H9 (cell line): ENCODE data around the gene DPP3. TPM values are rescaled to one million over a fixed set of nuclear protein-coding genes. Genes with fewer than 3 reads are reported as not detected.
A peak's percentile ranks its signal among the peaks of the same experiment; 100 is the strongest.

Experiments
- DNase-seq: peaks from one replicate; pipeline ENCODE4 v3.0.0-alpha.2; 2017
- H2AFZ ChIP-seq: one replicate; pipeline ENCODE4 v1.6.1; 2013; ENCODE audit warnings: mild to moderate bottlenecking, low read length, control low read depth, moderate library complexity
- H2AK5ac ChIP-seq: 2 replicates; pipeline ENCODE4 v1.6.1; 2013; ENCODE audit warnings: low read length, control low read depth, mixed read lengths; ENCODE audit not compliant: insufficient read length
- H2BK120ac ChIP-seq: one replicate; pipeline ENCODE4 v1.6.1; 2013; ENCODE audit warnings: low read depth, mild to moderate bottlenecking, low read length, control low read depth, inconsistent platforms; ENCODE audit not compliant: poor library complexity, severe bottlenecking
- H2BK12ac ChIP-seq: 2 replicates; pipeline ENCODE4 v1.6.1; 2013; ENCODE audit warnings: low read length, control low read depth, mixed read lengths, low read depth; ENCODE audit not compliant: insufficient read length
- H2BK15ac ChIP-seq: 2 replicates; pipeline ENCODE4 v1.6.1; 2013; ENCODE audit warnings: low read depth, low read length, control low read depth
- H2BK20ac ChIP-seq: one replicate; pipeline ENCODE4 v1.6.1; 2013; ENCODE audit warnings: low read depth, mild to moderate bottlenecking, low read length, control low read depth, inconsistent platforms; ENCODE audit not compliant: poor library complexity, severe bottlenecking
- H2BK5ac ChIP-seq: 2 replicates; pipeline ENCODE4 v1.6.1; 2013; ENCODE audit warnings: low read length, control low read depth, mixed read lengths; ENCODE audit not compliant: insufficient read length
- H3K14ac ChIP-seq: 2 replicates; pipeline ENCODE4 v1.6.1; 2013; ENCODE audit warnings: low read length, control low read depth; ENCODE audit not compliant: insufficient read depth
- H3K18ac ChIP-seq: 2 replicates; pipeline ENCODE4 v1.6.1; 2013; ENCODE audit warnings: low read depth, mild to moderate bottlenecking, mixed read lengths, low read length, control low read depth; ENCODE audit not compliant: insufficient read length
- H3K23ac ChIP-seq: 2 replicates; pipeline ENCODE4 v1.6.1; 2013; ENCODE audit warnings: low read length, control low read depth, mixed read lengths, low read depth; ENCODE audit not compliant: insufficient read length
- H3K23me2 ChIP-seq: 2 replicates; pipeline ENCODE4 v1.6.1; 2013; ENCODE audit warnings: low read depth, mild to moderate bottlenecking, mixed read lengths, low read length, control low read depth; ENCODE audit not compliant: insufficient read length, poor library complexity, severe bottlenecking
- H3K27ac ChIP-seq: 2 replicates; pipeline ENCODE4 v1.5.1; 2013; ENCODE audit warnings: low read length, control low read depth, mixed read lengths, low read depth; ENCODE audit not compliant: insufficient read length
- H3K27me3 ChIP-seq: 2 replicates; pipeline ENCODE4 v1.6.1; 2013; ENCODE audit warnings: low read length, control low read depth, inconsistent platforms; ENCODE audit not compliant: insufficient read depth
- H3K4ac ChIP-seq: 2 replicates; pipeline ENCODE4 v1.6.1; 2013; ENCODE audit warnings: low read depth, mild to moderate bottlenecking, control low read depth, inconsistent platforms, low read length, moderate library complexity
- H3K4me1 ChIP-seq: 2 replicates; pipeline ENCODE4 v1.6.1; 2013; ENCODE audit warnings: low read length, control low read depth, inconsistent platforms; ENCODE audit not compliant: insufficient read depth
- H3K4me2 ChIP-seq: 2 replicates; pipeline ENCODE4 v1.6.1; 2013; ENCODE audit warnings: low read length, control low read depth, mixed read lengths; ENCODE audit not compliant: insufficient read length, insufficient read depth
- H3K56ac ChIP-seq: 2 replicates; pipeline ENCODE4 v1.6.1; 2013; ENCODE audit warnings: low read depth, mild to moderate bottlenecking, mixed read lengths, low read length, control low read depth; ENCODE audit not compliant: insufficient read length
- H3K79me1 ChIP-seq: 2 replicates; pipeline ENCODE4 v1.6.1; 2013; ENCODE audit warnings: low read depth, mild to moderate bottlenecking, moderate library complexity, low read length, control low read depth, inconsistent platforms; ENCODE audit not compliant: insufficient read depth, poor library complexity, severe bottlenecking
- H3K79me2 ChIP-seq: 2 replicates; pipeline ENCODE4 v1.6.1; 2013; ENCODE audit warnings: low read length, control low read depth, inconsistent platforms; ENCODE audit not compliant: insufficient read depth
- H3K9ac ChIP-seq: 2 replicates; pipeline ENCODE4 v1.6.1; 2013; ENCODE audit warnings: low read length, control low read depth, mixed read lengths; ENCODE audit not compliant: insufficient read length; ENCODE audit errors: extremely low read depth
- H3K9me3 ChIP-seq: one replicate; pipeline ENCODE4 v1.6.1; 2013; ENCODE audit warnings: low read depth, low read length, inconsistent platforms; ENCODE audit not compliant: control insufficient read depth
- H3T11ph ChIP-seq: one replicate; pipeline ENCODE4 v1.6.1; 2013; ENCODE audit warnings: mild to moderate bottlenecking, low read length, control low read depth, inconsistent platforms
- H4K20me1 ChIP-seq: one replicate; pipeline ENCODE4 v1.6.1; 2013; ENCODE audit not compliant: control insufficient read depth, insufficient read length, insufficient read depth
- H4K5ac ChIP-seq: 2 replicates; pipeline ENCODE4 v1.6.1; 2013; ENCODE audit warnings: low read depth, mild to moderate bottlenecking, mixed read lengths, low read length, control low read depth; ENCODE audit not compliant: insufficient read length
- H4K8ac ChIP-seq: replicated peaks from 2 replicates; pipeline ENCODE4 v1.6.1; 2013; ENCODE audit warnings: low read length, control low read depth, mixed read lengths, low read depth; ENCODE audit not compliant: insufficient read length
- H4K91ac ChIP-seq: 2 replicates; pipeline ENCODE4 v1.6.1; 2013; ENCODE audit warnings: low read depth, mild to moderate bottlenecking, moderate library complexity, mixed read lengths, low read length, control low read depth; ENCODE audit not compliant: insufficient read length
- H3K27ac Mint-ChIP-seq, 3 experiments: 2 replicates in 2 of 3; 3 replicates in 1 of 3; pipeline ENCODE4 v1.8.0; 2020 to 2021; ENCODE audit warnings: mixed read lengths in 3 of 3, mild to moderate bottlenecking in 1 of 3, moderate library complexity in 1 of 3
- H3K27me3 Mint-ChIP-seq: 2 replicates; pipeline ENCODE4 v1.8.0; 2021; ENCODE audit warnings: low read depth, mild to moderate bottlenecking, moderate library complexity, mixed read lengths
- H3K36me3 Mint-ChIP-seq, 3 experiments: 2 replicates in 2 of 3; 3 replicates in 1 of 3; pipeline ENCODE4 v1.8.0; 2020 to 2021; ENCODE audit warnings: low read depth in 3 of 3, mixed read lengths in 3 of 3; ENCODE audit not compliant: insufficient read depth in 1 of 3
- H3K4me1 Mint-ChIP-seq, 2 experiments: 2 replicates each; pipeline ENCODE4 v1.8.0; 2020; ENCODE audit warnings: mixed read lengths in 2 of 2
- H3K4me3 Mint-ChIP-seq, 2 experiments: 2 replicates in 1 of 2; 3 replicates in 1 of 2; pipeline ENCODE4 v1.8.0; 2020 to 2021; ENCODE audit warnings: mild to moderate bottlenecking in 2 of 2, mixed read lengths in 2 of 2, moderate library complexity in 1 of 2
- H3K9me3 Mint-ChIP-seq, 2 experiments: 2 replicates in 1 of 2; 3 replicates in 1 of 2; pipeline ENCODE4 v1.8.0; 2020; ENCODE audit warnings: mild to moderate bottlenecking in 2 of 2, mixed read lengths in 2 of 2, moderate library complexity in 1 of 2
- WGBS: extraction: QIAGEN DNeasy Blood & Tissue Kit; methylation state at CpG from one replicate; pipeline ENCODE4 v1.1.7; 2013; ENCODE audit warnings: missing lambda C conversion rate, low lambda C conversion rate, mixed read lengths; ENCODE audit not compliant: insufficient read length; ENCODE audit errors: extremely low coverage; 5-methylcytosine and 5-hydroxymethylcytosine counted together
- total RNA-seq: library from RNA; stranded (reverse); gene quantifications from 2 replicates; pipeline ENCODE4 v1.2.1, GENCODE V29; 2021
- TF ChIP-seq, protein P1 (sequence below): fragments of 200-600 bp; sonication (generic); conservative IDR thresholded peaks from 3 replicates; pipeline ENCODE4 v1.8.0; 2021; ENCODE audit warnings: antibody characterized with exemption, mild to moderate bottlenecking

Gene DPP3
- total RNA-seq, 1 experiment from 2014 or later, result 85.3 TPM

DNA sequence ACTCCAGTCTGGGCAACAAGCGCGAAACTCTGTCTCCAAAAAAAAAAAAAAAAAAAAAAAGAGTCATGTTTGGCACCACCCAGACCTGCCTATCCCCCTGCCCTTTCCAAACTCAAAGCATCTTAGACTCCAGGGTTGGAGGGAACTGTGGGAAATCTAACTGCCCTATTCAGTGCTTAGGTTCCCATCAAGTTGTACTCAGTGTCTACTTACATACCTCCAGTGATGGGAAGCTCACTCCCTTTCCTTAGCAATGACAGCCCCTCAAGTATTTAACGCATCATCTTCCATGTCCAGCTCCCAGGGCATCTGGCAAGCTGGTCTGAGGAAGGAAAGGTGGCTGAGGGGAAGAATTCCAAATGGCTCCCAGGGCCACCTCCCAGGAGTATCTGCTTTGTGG lies 69.5 kb downstream of the DPP3 start:
- Histone ChIP-seq H2BK120ac (no peak overlapping the region), H3K4me2 (no peak overlapping the region), H2BK15ac (no peak overlapping the region), H4K20me1 (no peaks in the 10 kb centered on the region), H2BK12ac (no peak overlapping the region), H3K27me3 (no peaks in the 10 kb centered on the region), H3K14ac (no peak overlapping the region), H2BK20ac (no peak overlapping the region), H4K8ac (no peak overlapping the region), H3K79me2 (no peaks in the 10 kb centered on the region), H3K79me1 (no peaks in the 10 kb centered on the region), H3K4ac (no peak overlapping the region), H3K23ac (no peak overlapping the region), H3T11ph (no peak overlapping the region), H4K91ac (no peak overlapping the region), H3K9me3 (no peaks in the 10 kb centered on the region), H3K18ac (no peak overlapping the region), H3K56ac (no peak overlapping the region), H3K4me1 (no peaks in the 10 kb centered on the region), H4K5ac (no peak overlapping the region), H3K27ac (no peak overlapping the region), H2BK5ac (no peak overlapping the region), H2AFZ (no peak overlapping the region), H3K23me2 (no peaks in the 10 kb centered on the region), H3K9ac (no peak overlapping the region), H2AK5ac (no peak overlapping the region)
- no CpG with 5 or more reads among the region's 3 CpGs for WGBS
- Mint-ChIP-seq H3K27me3 (no peaks in the 10 kb centered on the region; the same call in 1 of the 2 replicates), H3K36me3 (peaks cover 2 to 34% (median 24%) of the 10 kb centered on the region in 3 experiments; a peak in 5 of 7 replicates), H3K27ac (0 out of 7 replicates have a peak overlapping the region, but pooled peaks of 1 of the 3 experiments have one; percentile 90), H3K4me1 (peaks cover 24 to 25% of the 10 kb centered on the region in 2 experiments), H3K4me3 (no peak overlapping the region), H3K9me3 (no peaks in the 10 kb centered on the region; a peak in 1 of 5 replicates)
- DNase-seq, result no peak
- TF ChIP-seq, protein P1, sequence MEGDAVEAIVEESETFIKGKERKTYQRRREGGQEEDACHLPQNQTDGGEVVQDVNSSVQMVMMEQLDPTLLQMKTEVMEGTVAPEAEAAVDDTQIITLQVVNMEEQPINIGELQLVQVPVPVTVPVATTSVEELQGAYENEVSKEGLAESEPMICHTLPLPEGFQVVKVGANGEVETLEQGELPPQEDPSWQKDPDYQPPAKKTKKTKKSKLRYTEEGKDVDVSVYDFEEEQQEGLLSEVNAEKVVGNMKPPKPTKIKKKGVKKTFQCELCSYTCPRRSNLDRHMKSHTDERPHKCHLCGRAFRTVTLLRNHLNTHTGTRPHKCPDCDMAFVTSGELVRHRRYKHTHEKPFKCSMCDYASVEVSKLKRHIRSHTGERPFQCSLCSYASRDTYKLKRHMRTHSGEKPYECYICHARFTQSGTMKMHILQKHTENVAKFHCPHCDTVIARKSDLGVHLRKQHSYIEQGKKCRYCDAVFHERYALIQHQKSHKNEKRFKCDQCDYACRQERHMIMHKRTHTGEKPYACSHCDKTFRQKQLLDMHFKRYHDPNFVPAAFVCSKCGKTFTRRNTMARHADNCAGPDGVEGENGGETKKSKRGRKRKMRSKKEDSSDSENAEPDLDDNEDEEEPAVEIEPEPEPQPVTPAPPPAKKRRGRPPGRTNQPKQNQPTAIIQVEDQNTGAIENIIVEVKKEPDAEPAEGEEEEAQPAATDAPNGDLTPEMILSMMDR, result no peak
